GM18508 (cell line): ENCODE results near the gene KRT75.

ENCODE experiments used
- ATAC-seq: cut with Tn5 transposase; IDR thresholded peaks from one replicate; pipeline ENCODE4 v1.9.1; 2021; ENCODE audit warnings: moderate number of reproducible peaks; ENCODE audit not compliant: insufficient read depth, unreplicated experiment

KRT75 gene

DNA sequence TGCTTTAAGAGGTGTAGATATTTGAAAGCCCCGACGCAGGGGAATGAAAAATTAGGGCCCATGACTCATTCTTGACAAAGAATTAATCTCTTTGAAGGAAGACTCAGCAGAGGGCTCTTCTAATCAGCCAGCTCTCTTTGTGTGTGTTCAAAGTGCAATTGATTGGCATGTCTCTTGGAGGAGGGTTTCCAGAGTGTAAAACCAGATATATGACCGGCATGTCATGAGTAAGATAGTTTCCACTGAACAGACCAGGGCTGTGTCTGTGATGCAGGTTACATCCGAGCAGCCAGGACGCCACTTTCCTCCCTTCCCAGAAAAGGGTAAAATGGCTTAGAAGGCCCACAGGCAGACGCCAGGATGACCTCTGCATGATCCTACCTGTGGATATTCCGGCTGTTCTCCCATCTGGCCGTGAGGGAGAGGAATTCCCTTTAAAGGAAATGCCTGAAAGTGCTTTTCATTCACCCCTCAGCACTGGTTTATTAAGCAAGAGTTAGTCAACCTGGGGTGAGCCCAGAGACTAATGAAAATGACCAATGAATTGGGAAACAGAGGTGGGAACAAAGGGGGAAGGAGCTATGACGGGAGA, 7.2 kb upstream of the KRT75 start:
- ATAC-seq = no peak

DNA sequence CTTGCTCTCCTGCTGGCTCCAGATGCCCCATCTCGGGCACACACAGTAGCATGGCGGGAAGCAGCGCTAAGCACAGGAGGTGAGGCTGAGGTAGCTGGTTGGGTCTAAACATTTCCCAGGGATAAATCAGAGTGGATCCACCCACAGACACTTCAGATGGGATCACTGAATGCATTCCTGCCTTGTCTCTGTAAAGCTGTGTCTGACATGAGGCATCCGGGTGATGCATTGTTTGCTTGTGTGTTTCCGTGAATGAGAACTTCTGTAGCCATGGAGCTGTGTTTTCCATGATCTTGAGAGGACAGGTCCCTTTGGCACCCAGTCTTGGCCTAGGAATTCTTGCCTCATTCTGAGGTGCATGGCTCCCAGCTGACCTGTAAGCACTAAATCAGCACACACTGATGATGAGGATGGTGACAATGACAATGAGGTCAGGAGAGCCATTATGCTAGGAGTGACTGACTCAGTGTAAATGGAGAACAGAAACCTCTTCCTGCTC, 6.7 kb upstream of the KRT75 start:
- ATAC-seq = no peak

DNA sequence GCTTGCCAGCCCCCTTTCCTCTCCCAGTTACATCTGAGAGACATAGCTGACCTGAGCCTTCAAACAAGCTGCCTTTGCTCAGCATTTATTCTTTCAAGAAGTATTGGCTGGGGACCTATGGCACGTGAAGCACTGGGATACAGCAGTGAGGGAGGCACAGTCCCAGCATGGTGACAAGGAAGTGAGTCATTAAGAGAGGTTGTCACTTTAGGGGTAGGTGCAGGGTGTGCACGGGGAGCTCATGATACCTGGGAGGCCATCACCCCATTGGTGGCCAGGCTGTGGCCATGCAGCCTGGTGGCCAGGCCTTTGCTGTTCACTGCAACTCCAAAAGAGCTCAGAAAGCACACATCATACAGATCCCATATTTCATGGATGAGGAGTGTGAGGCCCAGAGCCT, 5.7 kb upstream of the KRT75 start:
- ATAC-seq = no peak

DNA sequence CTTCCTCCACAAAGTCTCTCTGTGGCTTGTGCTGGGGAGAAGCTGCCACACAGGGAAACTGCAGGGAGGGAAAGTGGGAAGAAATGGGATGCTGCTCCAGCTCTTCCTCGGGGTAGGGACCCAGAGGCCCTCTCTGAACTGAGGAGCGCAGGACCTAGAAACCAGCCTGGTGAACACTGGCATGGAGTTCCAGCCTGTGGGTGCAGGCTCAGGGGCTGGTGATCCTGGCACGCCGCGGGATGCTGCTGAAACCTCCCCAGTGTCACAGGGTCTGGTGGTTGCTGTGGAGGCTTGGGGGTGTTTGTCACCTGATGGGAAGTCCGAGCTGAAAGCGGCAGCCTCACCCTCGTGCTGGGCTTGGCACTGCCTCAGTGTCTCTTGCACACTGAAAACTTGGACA, 5.2 kb upstream of the KRT75 start:
- ATAC-seq = no peak

DNA sequence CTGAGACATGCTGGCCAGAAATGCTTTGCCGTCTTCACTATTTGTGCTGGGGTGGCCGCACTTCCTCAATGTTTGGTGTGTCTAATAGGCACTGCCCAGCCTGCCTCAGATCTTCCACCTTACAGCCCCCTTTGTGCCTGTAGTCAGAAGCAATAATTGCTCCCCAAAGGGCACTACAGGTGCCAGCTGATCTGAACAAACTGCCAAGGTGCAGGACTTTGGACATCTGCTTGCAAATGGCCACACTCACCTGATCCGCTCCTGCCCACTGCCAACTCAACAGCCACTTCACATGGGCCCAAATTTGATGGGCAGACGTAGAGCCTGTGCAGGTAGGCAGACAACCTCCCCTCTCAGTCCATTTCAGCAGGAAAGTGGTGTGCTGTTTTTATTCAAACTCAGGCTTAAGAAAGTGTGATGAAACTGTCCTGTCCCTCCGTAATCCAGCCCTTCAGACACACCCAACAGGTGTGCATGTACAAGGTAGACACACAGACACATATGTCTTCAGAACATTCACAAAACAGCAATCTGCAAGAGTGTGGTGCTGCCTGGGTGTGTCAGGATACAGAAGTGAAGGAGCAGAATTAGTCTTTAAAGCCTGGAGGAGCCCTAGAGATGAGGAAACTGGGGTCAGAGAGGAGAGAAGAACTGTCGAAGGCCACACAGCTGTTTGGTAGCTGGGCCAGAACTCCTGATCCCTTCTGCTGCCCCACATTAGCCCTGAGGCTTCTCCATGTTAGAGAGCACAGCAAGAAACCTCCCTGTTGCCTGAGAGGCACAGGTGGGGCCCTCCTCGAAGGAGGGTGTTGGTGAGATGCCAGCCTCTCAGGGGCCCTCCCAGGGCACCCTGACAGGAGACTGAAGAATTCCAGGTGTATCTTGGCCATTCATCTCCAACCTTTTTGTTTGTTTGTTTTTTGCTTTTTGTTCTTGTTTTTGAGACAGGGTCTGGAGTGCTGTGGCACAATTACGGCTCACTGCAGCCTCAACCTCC, 4.4 kb upstream of the KRT75 start:
- no peak for ATAC-seq

DNA sequence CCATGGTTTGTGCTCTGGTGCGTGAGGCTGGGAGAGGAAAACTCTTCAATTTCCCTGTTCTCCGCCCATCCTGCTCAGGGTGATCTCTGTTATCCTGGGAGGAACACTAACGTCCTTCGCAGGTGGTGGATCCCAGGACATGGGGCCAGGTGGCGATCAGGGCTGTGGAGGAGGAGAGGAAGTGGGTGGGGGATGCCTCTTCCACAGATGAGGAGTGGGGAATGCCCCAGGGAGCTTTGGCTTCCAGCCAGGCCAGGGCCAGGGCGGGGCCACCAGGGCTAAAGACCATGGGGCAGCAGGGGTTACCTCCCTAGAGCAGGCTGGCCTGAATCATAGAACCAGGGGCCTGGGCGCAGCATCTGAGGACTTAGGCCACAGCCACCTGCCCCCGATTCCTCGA, 3.3 kb upstream of the KRT75 start:
- no peak for ATAC-seq

DNA sequence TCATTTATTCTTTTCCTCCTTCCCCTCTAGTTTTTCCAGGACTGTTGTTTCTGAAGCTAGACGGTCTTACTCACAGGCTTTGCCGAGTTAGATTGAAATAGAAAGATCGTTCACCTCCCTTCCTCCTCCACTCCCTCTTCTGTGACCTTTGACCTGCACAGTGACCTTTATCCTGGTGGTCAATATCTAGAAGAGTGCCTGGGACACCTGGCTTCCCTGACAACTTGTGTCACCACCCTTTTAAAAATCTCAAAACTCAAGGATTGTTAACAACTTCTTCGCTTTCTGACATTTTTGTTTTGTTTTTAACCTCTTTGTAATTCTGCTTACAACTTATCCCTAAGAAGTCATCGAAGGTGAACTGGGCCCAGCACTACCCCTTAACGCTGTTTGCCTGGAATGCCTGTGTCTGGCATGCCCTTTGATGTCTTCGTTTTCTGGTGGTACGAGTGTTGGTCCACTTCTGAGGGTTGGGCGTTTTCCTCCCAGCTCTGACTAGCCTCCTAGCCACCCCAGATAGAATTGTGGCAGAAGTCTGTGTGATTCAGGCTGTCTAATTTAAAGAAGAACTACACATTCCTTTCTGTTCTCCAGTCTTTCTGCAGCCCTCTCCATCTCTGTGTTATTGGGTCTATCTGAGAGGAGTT, 2.8 kb upstream of the KRT75 start:
- no peak for ATAC-seq

DNA sequence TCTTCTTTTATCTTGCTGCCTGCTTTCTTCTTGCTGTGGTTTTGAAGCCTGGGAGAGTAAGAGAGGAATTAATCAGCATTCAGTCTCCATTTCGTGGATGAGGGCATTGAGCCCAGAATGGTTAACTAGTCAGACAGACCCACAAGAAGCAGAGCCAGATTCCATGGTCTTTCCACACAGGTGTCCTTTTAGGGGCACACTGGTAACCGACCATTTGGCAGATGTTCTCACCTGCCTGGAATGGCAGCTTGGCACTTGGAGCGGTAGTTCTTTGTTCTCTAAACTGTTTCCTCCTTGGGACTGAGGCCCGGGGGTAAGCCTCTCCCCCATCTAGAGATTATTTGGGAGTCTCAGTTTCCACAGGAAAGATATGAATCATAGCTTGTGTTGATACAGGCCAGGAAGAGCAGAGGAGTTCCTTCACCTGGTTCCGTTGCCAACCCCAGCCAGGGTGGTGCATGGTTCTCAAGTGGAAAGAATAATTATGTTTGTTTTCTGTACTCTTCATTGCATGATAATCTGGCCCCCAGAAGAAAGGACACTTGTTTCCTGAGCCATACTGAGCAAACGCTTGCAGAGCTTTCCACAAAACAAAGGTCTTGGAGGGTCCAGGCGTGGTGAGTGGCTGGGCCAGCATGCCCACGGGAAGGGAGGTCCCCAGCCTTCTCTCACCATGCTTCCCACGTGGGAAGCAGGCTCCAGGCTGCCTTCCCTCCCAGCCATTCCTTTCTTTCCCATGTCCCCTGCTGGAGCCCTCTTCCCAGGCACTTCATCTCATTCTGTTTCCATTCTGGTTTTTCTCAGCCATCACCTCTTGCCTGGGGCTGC, 2.0 kb upstream of the KRT75 start:
- no peak for ATAC-seq

DNA sequence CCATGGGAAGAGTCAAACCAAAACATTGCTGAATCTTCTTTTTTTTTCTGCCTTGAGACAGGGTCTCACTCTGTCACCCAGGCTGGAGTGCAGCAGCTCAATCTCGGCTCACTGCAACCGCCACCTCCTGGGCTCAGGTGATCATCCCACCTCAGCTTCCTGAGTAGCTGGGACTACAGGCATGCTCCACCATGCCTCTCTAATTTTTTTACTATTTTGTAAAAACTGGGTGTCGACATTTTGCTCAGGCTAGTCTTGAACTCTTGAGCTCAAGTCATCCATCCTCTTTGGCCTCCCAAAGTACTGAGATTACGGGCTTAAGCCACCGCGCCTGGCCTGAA, 1.5 kb upstream of the KRT75 start:
- ATAC-seq = no peak

DNA sequence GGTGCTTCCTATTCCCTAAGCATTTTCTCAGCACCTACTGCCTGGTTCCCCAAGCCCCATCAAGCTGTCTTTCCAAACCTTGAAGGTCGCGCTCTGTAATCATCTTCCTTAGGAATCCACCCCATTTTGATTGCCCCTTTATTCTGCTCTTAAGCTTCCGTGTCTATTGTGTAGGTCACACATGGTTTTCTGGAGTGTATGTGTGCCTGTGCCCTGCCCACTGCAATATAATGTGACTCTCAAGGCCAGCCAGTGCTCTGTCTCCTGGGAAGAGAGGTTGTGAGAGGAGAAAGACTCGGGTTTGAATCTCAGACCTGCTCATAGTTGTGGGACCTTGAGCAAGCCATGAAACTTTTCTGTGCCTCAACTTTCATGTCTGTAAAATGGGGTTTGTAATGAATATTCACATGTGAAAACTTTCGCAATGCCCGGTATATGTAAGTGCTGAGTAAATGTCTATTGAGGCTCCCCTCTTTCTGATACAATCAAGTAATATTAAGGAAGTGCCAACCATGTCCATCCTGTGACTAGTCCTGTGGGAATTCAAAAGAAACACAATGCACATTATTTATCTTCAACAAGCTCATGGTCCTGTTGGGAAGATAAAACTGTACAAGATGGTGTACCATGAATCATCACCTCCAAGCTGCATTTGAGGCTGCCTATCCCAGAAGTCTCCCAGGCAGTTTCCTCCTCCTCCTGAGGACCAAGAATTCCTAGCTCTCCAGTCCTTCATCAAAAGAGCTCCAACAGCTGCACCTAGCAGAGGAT, 774 bp upstream of the KRT75 start:
- no peak for ATAC-seq

DNA sequence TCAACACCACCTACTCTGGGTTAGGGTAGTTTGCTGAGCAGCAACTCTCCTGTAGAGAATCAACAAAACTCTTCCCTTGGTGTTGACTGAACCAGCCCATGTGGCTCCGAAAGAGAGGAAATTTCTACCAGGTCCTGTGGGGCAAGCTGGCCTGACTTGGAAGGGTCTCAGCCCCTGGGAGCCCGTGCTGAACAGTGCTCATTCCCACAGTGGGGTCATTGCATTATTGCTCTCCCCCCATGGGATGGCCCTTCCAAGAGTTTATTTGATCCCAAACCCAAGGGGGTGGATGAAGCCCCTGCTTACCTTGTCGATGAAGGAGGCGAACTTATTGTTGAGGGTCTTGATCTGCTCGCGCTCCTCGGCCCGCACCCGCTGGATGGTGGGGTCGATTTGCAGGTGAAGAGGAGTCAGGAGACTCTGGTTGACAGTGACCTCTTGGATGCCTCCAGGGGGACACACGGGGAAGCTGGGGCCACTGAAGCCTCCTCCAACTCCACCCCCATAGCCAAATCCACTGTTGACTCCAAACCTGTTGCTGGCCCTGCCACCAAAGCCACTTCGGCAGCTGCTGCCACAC, 580 bp downstream of the KRT75 start:
- no peak for ATAC-seq

DNA sequence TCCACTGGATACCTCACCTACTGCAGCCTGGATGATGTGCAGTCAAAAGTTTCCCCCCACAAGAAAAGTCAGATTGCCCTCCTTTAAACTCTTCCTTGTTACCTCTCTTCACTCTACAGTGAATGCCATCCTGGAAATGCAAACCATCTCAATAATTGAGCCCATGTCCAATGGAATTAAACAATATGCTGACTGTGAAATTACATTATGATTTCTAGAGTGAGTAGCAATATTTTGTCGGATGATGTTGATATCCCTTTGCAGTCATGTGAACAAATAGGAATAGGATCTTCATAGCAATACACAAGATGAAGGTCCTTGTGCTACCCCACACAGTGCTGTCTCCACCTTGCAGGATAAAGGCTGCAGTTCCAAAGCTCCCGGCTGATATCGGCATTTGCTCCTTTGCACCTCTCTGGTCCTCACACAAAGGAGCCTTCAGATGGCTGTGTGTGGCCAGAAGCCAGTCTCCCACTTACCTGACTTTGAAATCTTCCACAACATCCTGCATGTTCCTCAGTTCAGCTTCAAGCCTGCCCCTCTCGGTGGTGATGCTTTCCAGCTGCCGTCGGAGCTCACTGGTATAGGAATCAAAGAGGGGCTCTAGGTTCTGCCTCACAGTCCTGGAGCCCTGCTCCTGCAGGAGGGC, 1.5 kb downstream of the KRT75 start:
- no peak for ATAC-seq

DNA sequence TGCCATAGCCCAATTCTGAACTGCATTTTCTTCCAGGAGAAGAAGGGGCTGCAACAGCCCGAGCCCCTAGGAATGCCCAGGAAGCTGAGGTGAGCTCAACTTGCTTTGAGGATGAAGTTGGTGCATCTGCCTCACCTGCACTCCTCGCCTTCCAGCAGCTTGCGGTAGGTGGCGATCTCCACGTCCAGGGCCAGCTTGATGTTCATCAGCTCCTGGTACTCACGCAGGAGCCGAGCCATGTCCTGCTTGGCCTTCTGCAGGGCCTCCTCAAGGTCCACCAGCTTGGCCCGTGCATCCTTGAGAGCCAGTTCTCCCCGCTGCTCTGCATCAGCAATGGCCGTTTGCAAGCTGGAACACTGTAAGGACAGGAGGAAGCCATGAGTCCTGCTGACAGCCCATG, 6.0 kb downstream of the KRT75 start:
- no peak for ATAC-seq

DNA sequence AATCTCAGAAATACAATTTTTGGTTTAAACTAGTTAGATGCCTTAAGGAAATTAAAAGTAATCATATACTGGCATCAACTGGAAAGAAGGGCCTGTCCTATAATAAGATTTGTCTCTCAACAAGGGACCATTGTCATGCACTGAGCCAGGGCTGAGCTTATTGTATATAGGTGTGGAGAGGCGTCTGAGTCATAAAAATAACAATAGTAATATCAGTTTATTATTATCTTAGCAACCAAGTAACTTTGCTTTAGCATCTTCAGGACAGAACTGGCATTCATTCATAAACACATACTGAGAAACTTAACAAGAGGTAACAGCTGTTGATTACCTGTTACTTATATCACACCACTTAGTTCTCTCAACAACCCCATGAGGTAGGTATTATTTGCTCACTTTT, 7.1 kb downstream of the KRT75 start:
- ATAC-seq = no peak

DNA sequence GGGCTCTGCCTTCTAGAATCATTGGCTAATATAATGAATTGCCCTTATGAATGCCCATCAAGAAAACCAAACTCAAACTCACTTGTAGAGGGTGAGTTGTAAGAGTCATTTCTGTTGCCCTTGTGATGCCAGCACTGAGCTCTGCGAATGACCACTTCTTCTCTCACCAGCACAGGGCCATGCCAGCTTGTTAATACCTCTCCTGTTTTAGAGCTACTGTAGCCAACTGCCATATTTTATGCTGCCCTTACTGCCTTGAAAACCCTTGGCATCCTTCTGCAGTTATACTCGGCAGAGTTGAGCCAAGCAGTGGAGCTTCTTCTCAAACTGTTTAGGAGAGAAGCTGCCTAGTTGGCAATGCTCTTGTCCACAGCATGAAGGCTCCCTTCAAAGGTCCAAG, 8.1 kb downstream of the KRT75 start:
- no peak for ATAC-seq

DNA sequence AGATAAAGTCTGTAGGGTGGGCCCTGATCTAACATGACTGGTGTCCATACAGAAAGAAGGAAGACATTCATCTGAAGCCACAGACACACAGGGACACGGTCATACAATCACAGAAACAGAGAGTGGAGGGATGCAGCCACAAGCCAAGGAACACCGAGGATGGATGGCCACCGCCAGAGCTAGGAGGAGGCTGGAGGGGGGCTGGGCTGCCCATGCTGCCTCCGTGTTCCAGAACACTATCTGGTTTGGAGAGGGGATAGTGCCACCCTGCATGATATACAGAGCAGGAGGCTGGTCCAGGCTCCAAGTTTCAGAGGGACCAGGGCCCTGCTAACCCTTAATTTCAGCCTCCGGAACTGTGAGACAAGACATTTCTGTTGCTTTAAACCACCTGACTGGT, 8.7 kb downstream of the KRT75 start:
- no peak for ATAC-seq

DNA sequence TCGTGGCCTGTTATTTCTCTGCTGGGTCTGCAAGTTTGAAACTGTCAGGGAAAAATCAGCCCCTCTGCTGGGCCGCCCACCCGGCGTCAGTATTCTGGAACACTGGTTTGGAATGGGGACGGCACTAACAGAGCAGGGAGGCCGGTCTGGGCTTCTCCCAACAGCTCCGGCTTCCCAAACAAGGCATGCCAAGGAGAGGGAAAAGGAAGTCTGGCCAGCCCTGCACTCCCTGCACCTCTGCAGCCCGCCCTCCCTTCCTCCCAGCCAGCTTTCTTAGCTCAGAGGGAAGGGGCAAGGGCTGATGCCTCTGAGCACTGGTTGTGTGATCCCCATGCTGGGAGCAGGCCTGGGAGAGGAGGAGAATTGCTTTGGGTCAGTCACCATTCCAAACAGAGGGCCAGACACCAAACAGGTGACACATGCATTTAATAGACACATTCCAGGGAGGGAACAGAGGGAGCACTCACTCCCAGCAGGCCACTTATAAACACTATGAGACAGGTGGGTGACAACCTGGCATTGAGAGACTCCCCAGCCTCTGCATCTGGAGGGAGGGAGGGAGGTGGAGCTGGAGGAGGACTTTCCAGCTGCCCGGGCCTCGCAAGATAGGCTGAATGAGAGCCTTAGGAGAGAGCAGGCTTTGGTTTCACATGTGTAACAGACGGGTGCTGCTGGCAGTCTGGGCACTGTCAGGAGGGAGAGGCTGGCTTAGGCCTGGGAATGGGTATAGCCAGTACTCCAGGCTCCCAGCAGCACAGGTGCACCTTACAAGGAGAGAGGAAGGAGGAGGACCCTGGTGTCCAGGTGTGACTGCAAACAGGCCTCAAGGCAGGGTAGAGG, 10.3 kb downstream of the KRT75 start:
- no peak for ATAC-seq

DNA sequence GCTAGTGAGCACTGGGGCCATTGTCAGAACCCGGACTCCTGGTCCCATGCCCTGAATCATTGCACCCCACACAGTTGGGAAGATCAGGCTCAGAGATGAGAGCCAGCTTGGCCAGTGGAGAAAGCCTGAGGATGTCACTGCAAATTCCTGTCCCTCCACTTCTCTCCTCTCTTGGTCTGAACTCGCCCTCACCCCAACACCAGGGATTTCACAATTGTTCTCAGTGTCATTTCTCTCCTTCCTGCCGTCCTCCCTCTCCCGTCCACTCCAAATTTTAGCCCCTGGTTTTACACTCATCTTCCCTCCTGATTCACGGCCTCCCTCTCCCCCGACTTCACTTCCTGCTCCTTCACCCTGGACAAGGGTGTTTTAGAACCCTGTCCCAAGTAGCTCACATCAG, 11.1 kb downstream of the KRT75 start:
- no peak for ATAC-seq
